ENCODE results near the gene NDC80. TPM values are rescaled to one million over a fixed set of nuclear protein-coding genes. Genes with fewer than 3 reads are reported as not detected.
"Not testable (repeated sequence)": the region's sequence is repeated elsewhere in the genome, so short reads cannot be mapped to it uniquely, and the experiment has no call there.

NDC80 gene
- total and polyA plus RNA-seq, 12 donors = 0.17 to 2.7 (median 0.34) TPM; not detected in 2

- Histone ChIP-seq H3K4me1 (peaks cover 0 to 48% (median 36%) of the 10 kb centered on the region in 9 donors), H3K4me3 (peak overlapping the region; percentile 65 to 94 (median 88)), H3K36me3 (peaks cover 0 to 9% (median 0%) of the 10 kb centered on the region in 9 donors), H3K27ac (peak overlapping the region in 9 of 10 donors; percentile 89 to 99 (median 97)), H3K27me3 (no peaks in the 10 kb centered on the region), H3K9me3 (no peaks in the 10 kb centered on the region)
- no peak for DNase-seq
- WGBS, 2 donors = 4 to 6% methylated on average over 12 of the region's 12 CpGs
- ATAC-seq = no peak
- intact Hi-C loops (cut with DNase I) = loop anchor here in 5 of 10 donors (5.0 to 10.0 kb wide), 3 partner anchors 55 to 85 kb away; partner anchors contain the start of genes METTL4 (in 4 of the 5) and NDC80 (in 4 of the 5)
- no peak for TF ChIP-seq CTCF (IDR thresholded peaks at IDR 0.05)
Measured at GRCh38 chr18:2656981-2657512, 85.7 kb downstream of the NDC80 start.

- peak overlapping the region in 6 of 10 donors; percentile 6 to 99 (median 55) for H3K27ac ChIP-seq
- H3K4me1 ChIP-seq = peaks cover 0 to 56% (median 36%) of the 10 kb centered on the region in 9 donors
- DNase-seq (no peak), ATAC-seq (no peak)
- 58 to 69% methylated on average over 12 of the region's 12 CpGs for WGBS, 2 donors
- intact Hi-C loops (cut with DNase I) = loop anchor here in 5 of 10 donors (5.0 to 10.0 kb wide), 3 partner anchors 56 to 86 kb away; partner anchors contain the start of genes METTL4 (in 4 of the 5) and NDC80 (in 4 of the 5)
- TF ChIP-seq CTCF (IDR thresholded peaks at IDR 0.05) = no peak
- H3K9me3 ChIP-seq = no peaks in the 10 kb centered on the region
- no peaks in the 10 kb centered on the region for H3K27me3 ChIP-seq
- H3K4me3 ChIP-seq = peak overlapping the region in 7 of 10 donors; percentile 71 to 94 (median 90)
- H3K36me3 ChIP-seq = peaks cover 0 to 9% (median 0%) of the 10 kb centered on the region in 9 donors
Measured at GRCh38 chr18:2657788-2658458, 86.6 kb downstream of the NDC80 start.

GRCh38 chr18:2660849-2661248 is 89.5 kb downstream of the NDC80 start:
- intact Hi-C loops (cut with DNase I); H3K4me3 ChIP-seq: not testable (repeated sequence)

GRCh38 chr18:2662288-2662687 is 90.9 kb downstream of the NDC80 start:
- DNase-seq; intact Hi-C loops (cut with DNase I); H3K4me3 ChIP-seq; H3K27ac ChIP-seq; H3K9me3 ChIP-seq; H3K27me3 ChIP-seq; ATAC-seq: not testable (repeated sequence)
- 90 to 92% methylated on average over 7 of the region's 7 CpGs for WGBS, 2 donors
- Histone ChIP-seq H3K36me3 (peaks cover 0 to 20% (median 7%) of the 10 kb centered on the region in 9 donors), H3K4me1 (peaks cover 0 to 70% (median 46%) of the 10 kb centered on the region in 9 donors)

More at GRCh38 chr18:2660849-2661248, 89.5 kb downstream of the NDC80 start:
- DNase-seq, H3K27ac ChIP-seq, H3K27me3 ChIP-seq, ATAC-seq, H3K9me3 ChIP-seq, H3K36me3 ChIP-seq: not testable (repeated sequence)
- H3K4me1 ChIP-seq = peaks cover 0 to 68% (median 46%) of the 10 kb centered on the region in 9 donors
- 89 to 98% methylated on average over 3 of the region's 3 CpGs for WGBS, 2 donors

GRCh38 chr18:2662990-2663389 is 91.6 kb downstream of the NDC80 start:
- ATAC-seq (no peak), DNase-seq (no peak)
- Histone ChIP-seq H3K9me3 (no peaks in the 10 kb centered on the region), H3K4me3 (no peak overlapping the region), H3K4me1 (peaks cover 0 to 63% (median 39%) of the 10 kb centered on the region in 9 donors), H3K36me3 (peaks cover 0 to 27% (median 14%) of the 10 kb centered on the region in 9 donors), H3K27me3 (no peaks in the 10 kb centered on the region), H3K27ac (no peak overlapping the region)
- WGBS, 2 donors = 78 to 86% methylated on average over 5 of the region's 5 CpGs
- intact Hi-C loops (cut with DNase I) = no loop called here
- TF ChIP-seq CTCF (IDR thresholded peaks at IDR 0.05) = no peak

Other genes with a start within 250 kb of the NDC80 start
- gene METTL4, start 52 bp upstream of the NDC80 start, total RNA-seq = 1 to 10 TPM; 3.9 to 9.9 (median 5.4) TPM
- 1 to 10 TPM; 4.2 to 6.0 TPM for gene METTL4, start 52 bp upstream of the NDC80 start, polyA plus RNA-seq
- 10 to 100 TPM; 20.4 to 35.3 (median 33.4) TPM for gene SMCHD1, start 84.2 kb downstream of the NDC80 start, total RNA-seq
- gene SMCHD1, start 84.2 kb downstream of the NDC80 start, polyA plus RNA-seq = 1 to 10 TPM; 6.3 to 7.5 TPM

All from heart right ventricle (tissue), 16 donors.